ENCODE results near the gene AGBL1.

DNA sequence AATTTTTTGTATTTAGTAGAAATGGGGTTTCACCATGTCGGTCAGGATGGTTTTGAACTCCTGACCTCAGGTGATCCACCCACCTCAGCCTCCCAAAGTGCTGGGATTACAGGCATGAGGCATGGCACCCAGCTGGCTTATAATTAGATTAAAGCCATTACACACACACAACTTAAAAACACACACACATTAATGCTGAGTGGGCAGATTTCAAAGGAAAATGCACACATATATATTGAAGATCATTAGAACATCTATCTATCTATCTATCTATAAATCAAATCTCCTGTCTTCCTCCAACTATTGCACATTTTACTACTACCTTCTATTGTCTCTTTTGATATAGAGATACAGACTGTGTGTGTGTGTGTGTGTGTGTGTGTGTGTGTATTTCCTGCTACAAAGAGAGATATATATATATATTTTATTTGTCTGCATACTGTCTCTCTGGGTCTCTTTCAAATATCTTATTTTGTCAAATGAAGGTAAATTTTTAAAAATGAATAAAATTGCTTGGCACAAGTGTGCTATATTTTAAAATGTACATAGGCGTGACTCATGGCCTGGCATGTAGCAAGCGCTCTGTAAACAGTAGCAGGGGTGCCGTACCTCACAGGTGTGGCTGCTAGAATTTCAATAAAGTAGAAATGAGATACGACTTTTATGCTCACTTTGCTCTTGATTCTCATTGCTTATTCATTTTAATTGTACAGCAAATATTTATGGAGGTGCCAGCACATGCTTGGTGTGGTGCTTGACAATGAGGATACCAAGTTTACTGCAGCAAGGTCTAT lies 655.8 kb downstream of the AGBL1 start:
- TF ChIP-seq EZH2 (IDR thresholded peaks at IDR 0.05), result no peak
- TF ChIP-seq, protein P1, sequence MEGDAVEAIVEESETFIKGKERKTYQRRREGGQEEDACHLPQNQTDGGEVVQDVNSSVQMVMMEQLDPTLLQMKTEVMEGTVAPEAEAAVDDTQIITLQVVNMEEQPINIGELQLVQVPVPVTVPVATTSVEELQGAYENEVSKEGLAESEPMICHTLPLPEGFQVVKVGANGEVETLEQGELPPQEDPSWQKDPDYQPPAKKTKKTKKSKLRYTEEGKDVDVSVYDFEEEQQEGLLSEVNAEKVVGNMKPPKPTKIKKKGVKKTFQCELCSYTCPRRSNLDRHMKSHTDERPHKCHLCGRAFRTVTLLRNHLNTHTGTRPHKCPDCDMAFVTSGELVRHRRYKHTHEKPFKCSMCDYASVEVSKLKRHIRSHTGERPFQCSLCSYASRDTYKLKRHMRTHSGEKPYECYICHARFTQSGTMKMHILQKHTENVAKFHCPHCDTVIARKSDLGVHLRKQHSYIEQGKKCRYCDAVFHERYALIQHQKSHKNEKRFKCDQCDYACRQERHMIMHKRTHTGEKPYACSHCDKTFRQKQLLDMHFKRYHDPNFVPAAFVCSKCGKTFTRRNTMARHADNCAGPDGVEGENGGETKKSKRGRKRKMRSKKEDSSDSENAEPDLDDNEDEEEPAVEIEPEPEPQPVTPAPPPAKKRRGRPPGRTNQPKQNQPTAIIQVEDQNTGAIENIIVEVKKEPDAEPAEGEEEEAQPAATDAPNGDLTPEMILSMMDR (IDR thresholded peaks at IDR 0.05), result no peak

All from neural progenitor cell (in vitro differentiated cells).